ENCODE measurements around the gene IL21R.

The IL21R gene

DNA sequence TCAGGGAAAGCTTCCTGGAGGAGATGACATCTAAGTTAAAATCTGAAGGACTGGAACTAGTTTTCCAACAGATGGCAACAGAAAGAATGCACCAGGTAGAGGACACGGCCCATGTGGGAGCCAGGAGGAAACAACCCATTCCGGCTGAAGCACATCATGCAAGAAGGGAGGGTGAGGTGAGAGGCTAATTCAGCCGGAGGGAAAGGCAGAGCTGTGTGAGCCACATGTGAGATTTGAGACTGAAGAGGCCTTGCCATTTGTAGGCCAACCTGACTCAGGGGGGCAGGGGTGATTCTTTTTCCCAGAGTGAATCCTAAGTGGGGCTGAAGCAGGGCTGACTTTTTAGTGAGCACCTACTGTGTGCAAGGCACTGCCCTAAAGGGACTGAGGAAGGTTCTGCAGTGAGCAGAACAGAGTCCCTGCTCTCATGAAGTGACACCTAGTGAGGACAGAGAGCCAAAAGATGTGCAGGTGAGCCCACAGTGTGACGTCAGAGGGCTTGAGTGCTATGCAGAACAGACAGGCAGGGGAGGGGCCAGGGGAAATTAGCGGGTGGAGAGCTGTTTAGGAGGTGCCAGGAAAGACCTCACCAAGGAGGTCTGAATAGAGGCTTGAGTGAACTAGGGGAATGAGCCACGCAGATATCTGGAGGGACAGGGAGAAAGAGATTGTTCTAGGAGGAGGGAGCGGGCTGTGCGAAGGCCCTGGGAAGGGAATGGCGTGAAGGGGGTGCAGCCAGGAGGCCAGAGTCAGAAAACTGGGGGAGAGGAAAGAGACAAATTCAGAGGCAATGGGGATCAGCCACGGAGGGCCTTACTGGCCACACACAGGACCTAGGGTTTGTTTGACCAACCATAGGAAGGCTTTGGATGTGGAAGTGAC, 19.8 kb upstream of the IL21R start:
- H3K4me1 ChIP-seq (ENCODE audit: control insufficient read depth in 1 of 2, insufficient read depth in 1 of 2, low read depth in 1 of 2, low read length in 1 of 2), result peaks cover 0 to 6% of the 10 kb centered on the region in 2 experiments
- no peaks in the 10 kb centered on the region for H3K36me3 ChIP-seq
- no peaks in the 10 kb centered on the region for H3K9me3 ChIP-seq
- no peak overlapping the region for H3K27ac ChIP-seq
- H3K27me3 ChIP-seq, result no peaks in the 10 kb centered on the region
- no peak overlapping the region for H3K4me3 ChIP-seq (ENCODE audit: low read depth in 1 of 2, low read length in 1 of 2)
- TF ChIP-seq, protein P1, sequence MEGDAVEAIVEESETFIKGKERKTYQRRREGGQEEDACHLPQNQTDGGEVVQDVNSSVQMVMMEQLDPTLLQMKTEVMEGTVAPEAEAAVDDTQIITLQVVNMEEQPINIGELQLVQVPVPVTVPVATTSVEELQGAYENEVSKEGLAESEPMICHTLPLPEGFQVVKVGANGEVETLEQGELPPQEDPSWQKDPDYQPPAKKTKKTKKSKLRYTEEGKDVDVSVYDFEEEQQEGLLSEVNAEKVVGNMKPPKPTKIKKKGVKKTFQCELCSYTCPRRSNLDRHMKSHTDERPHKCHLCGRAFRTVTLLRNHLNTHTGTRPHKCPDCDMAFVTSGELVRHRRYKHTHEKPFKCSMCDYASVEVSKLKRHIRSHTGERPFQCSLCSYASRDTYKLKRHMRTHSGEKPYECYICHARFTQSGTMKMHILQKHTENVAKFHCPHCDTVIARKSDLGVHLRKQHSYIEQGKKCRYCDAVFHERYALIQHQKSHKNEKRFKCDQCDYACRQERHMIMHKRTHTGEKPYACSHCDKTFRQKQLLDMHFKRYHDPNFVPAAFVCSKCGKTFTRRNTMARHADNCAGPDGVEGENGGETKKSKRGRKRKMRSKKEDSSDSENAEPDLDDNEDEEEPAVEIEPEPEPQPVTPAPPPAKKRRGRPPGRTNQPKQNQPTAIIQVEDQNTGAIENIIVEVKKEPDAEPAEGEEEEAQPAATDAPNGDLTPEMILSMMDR (IDR thresholded peaks at IDR 0.05), result no peak

DNA sequence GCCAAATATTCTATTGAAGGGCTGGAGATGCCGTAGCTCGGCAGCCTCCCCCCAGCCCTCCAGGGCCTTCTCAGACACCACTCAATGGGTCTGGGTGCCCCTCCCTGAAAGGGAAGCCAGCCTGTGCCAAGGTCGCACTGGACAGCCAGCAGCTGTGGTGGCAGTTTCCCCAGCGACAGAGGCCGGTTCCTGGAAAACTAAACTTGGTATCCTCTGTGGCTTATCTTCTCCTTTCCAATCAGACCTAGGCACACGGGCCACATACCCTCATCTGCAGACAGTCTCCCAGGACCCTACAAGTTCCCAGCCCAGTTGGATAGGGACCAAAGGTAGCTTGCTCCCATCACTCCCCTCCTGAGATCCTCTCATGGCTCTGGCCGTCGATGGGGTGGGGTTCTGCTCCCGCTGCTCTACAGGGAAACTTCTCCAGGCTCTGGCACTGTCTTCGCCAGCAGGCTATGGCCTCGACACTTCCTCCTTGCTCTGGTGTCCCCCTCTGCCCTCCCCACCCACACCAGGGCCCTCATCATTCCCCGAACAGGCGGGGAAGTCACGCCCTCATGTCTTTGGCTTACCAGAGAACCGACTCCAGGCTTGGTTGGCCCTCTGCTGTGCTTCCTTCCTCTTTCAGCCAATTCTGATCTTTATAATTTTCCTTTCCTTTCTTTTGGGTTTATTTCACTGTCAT, 18.3 kb upstream of the IL21R start:
- Histone ChIP-seq H3K4me1 (ENCODE audit: control insufficient read depth in 1 of 2, insufficient read depth in 1 of 2, low read depth in 1 of 2, low read length in 1 of 2) (peaks cover 0 to 6% of the 10 kb centered on the region in 2 experiments), H3K27me3 (no peaks in the 10 kb centered on the region), H3K27ac (no peak overlapping the region), H3K4me3 (ENCODE audit: low read depth in 1 of 2, low read length in 1 of 2) (no peak overlapping the region), H3K36me3 (no peaks in the 10 kb centered on the region), H3K9me3 (no peaks in the 10 kb centered on the region)
- TF ChIP-seq, protein P1 (IDR thresholded peaks at IDR 0.05), result no peak

DNA sequence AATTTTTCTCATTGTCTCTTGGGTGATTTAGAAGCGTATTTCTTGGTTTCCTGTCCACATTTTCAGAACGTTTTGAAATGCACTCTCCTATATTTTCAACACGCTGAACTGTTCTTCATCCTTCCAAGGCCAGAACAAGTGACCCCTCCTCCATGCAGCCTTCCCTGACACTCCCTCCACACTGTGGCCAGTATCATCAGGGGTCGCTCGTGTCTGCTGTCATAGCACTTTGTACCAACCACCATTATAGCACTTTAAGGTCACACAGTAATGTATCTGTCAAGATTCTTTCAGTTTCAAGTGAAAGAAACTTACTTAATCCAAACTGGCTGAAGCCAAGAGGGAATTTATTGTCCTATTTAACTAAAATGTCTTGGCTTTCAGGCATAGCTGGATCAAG, 17.5 kb upstream of the IL21R start:
- no peaks in the 10 kb centered on the region for H3K27me3 ChIP-seq
- H3K9me3 ChIP-seq, result no peaks in the 10 kb centered on the region
- H3K4me1 ChIP-seq (ENCODE audit: control insufficient read depth in 1 of 2, insufficient read depth in 1 of 2, low read depth in 1 of 2, low read length in 1 of 2), result peaks cover 0 to 6% of the 10 kb centered on the region in 2 experiments
- TF ChIP-seq, protein P1 (IDR thresholded peaks at IDR 0.05), result no peak
- no peaks in the 10 kb centered on the region for H3K36me3 ChIP-seq
- no peak overlapping the region for H3K27ac ChIP-seq
- H3K4me3 ChIP-seq (ENCODE audit: low read depth in 1 of 2, low read length in 1 of 2), result no peak overlapping the region

DNA sequence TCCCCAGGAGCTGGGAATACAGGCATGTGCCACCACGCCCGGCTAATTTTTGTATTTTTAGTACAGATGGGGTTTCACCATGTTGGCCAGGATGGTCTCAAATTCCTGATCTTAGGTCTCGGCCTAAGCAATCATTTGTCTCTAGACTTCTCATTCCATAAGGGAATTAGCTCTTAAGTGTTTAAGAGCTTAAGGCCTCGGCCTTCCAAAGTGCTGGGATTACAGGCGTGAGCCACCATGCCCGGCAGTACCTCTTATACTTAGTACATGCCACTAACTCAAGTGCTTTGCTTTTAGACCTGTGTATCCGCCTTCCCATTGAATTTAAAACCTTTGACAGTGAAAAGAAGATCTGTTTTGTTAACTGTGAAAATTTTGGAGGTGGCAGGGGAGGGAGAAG, 16.6 kb upstream of the IL21R start:
- no peaks in the 10 kb centered on the region for H3K36me3 ChIP-seq
- no peaks in the 10 kb centered on the region for H3K27me3 ChIP-seq
- peaks cover 0 to 10% of the 10 kb centered on the region in 2 experiments for H3K4me1 ChIP-seq (ENCODE audit: control insufficient read depth in 1 of 2, insufficient read depth in 1 of 2, low read depth in 1 of 2, low read length in 1 of 2)
- no peak overlapping the region for H3K27ac ChIP-seq
- no peak overlapping the region for H3K4me3 ChIP-seq (ENCODE audit: low read depth in 1 of 2, low read length in 1 of 2)
- no peaks in the 10 kb centered on the region for H3K9me3 ChIP-seq
- TF ChIP-seq, protein P1 (IDR thresholded peaks at IDR 0.05), result no peak

DNA sequence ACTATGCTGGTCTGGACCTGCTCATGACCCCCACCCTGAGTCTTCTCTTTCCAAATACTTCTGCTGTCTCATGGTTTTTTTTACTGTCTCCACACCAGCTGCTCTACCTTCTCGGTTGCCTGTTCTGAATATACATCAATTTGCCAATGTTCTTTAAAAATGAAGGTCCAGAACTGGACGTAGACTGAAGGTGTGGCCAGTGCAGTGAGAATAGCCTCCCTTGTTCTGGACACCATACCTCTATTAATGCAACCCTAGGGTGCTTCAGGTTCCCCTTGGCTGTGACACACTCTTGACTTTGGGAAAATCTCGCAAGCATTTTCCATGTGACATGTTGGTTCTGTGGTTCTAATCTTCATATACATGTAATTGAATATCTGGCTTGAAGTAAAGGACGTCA, 15.3 kb upstream of the IL21R start:
- Histone ChIP-seq H3K4me3 (ENCODE audit: low read depth in 1 of 2, low read length in 1 of 2) (no peak overlapping the region), H3K36me3 (no peaks in the 10 kb centered on the region), H3K27me3 (no peaks in the 10 kb centered on the region), H3K4me1 (ENCODE audit: control insufficient read depth in 1 of 2, insufficient read depth in 1 of 2, low read depth in 1 of 2, low read length in 1 of 2) (peaks cover 0 to 11% of the 10 kb centered on the region in 2 experiments), H3K9me3 (no peaks in the 10 kb centered on the region), H3K27ac (no peak overlapping the region)
- TF ChIP-seq, protein P1 (IDR thresholded peaks at IDR 0.05), result no peak

All from neutrophil (primary cell).